GM21576 (cell line): ENCODE data around the gene DPP10.

Experiments
- ATAC-seq: cut with Tn5 transposase; IDR thresholded peaks from one replicate; pipeline ENCODE4 v1.9.1; 2021; ENCODE audit warnings: mild to moderate bottlenecking, moderate library complexity; ENCODE audit not compliant: unreplicated experiment

Gene DPP10

DNA sequence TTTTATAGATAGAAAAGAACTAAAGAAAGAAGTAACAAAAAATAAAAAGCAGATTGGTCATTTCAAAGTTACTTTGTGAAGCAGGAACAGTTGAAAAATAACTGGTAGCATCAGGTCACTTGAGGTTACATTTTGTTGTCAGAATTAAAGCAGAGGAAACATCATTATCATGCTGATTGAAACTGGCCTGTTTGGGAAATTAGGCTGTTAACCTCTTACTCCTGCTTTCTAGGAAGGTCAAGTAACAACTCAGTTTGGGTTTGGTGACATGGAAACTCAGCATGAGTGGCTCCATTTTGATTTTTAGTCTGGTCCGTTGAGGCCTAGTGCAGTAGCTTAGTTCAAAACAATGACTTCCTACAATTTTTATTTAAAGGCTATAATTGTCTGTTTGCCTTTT, 1383.5 kb downstream of the DPP10 start:
- ATAC-seq: no peak

DNA sequence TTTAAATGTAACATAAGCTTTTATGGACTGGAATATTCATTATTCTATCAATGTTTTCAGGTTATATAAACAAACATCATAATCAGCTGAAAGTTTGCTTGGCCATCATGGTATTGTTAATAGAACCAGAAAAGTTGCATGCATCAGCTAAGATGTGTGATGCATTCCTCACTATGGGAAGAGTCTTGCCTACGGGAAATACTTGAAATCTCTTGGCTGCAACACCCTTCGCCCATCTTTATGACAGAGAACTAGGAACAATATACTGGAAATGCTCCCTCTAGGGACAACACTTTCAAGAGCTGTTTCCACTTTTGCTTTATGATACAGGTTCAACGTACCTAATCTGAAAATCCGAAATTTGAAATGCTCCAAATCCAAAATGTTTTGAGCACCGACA, 1390.8 kb downstream of the DPP10 start:
- ATAC-seq: no peak

DNA sequence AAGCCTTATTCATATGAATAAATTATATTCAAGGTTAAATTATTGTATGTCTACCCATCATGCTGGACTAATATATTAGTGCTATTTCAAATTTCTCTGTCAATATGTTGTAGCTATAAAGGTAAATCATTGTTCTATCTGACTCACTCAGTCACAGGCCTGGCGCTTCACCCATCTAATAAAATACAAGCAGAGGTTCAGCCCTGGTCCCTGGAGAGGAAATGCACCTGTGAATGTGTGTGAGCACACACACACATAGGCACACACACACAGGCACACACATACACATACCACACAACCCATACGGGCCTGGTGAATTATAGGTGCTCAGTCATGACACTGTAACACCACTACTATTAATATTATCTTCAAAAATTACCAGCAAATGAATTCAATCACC, 1396.1 kb downstream of the DPP10 start:
- ATAC-seq: no peak

- ATAC-seq: no peak
These were observed 1399.9 kb downstream of the DPP10 start for GRCh38 chr2:115842306-115842705.

DNA sequence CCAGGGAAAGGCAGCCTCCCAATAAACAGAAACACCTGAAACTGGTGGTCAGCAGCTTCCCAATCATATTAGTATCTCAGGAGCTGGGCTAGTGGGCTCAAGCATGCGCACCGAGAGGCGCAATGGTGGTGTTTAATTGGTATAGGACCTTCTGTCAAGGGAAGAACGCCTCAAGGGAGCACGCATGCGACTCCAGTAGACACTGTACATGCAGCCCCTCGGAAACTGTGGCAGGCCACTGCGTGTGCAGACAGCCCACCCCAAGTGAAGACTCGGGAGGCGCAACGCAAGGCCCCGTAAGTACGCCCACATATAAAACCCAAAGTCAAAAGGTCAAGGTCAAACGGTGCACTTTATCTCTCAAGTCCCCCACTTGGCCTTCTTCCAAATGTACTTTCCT, 1405.8 kb downstream of the DPP10 start:
- no peak for ATAC-seq

DNA sequence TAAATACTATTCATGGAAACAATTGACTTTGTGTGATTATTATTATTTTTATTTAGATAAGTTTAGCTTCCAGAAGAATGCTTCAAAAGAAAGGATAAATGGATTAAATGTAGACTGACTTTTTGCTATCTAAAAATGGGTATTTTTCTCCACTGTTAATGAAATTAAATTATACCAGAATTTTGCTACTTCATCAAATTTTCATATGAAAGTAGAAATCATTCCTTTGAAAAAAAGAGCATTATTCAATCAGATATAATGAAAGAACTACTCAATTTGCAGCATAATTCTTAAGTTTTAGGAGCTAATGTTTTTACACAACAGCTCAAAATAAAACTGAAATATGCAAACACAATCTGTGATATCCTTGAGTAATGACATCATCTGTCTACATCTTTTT, 1424.6 kb downstream of the DPP10 start:
- no peak for ATAC-seq

DNA sequence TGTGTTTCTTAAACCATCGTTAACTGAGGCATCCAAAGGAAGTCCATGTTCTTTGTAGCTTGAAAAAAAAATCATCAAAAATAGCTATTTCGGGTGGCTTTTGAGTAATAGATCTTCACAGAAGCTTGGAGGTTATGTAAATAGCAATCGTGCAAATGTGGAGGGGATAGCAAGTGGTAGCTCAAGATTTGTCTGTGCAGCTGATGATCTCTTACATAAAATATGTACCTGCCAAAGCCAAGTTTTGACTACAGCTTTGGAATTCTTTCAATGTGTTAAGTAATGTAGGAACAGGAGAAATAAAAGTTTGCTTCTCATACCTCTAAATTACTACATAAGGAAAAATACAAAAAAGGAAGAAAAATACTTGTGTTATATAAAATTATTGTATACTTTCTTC, 1432.0 kb downstream of the DPP10 start:
- no peak for ATAC-seq

DNA sequence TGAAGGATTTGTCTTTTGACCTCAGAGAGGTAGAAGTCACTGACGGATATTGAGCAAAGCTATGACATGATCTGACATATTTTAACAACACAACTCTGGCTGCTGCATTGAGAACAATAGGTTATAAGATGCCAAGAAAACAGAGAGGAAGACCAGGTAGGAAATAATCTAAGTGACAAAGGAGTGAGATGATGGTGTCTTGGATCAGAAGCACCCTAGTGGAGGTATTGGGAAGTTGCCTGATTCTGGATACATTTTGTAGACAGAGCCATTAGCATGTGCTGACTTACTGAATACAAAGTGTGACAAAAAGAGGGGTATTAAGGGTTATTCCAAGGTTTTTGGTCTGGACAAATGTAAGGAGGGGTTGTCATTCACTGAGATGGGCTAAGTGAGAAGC, 1438.1 kb downstream of the DPP10 start:
- ATAC-seq: no peak

DNA sequence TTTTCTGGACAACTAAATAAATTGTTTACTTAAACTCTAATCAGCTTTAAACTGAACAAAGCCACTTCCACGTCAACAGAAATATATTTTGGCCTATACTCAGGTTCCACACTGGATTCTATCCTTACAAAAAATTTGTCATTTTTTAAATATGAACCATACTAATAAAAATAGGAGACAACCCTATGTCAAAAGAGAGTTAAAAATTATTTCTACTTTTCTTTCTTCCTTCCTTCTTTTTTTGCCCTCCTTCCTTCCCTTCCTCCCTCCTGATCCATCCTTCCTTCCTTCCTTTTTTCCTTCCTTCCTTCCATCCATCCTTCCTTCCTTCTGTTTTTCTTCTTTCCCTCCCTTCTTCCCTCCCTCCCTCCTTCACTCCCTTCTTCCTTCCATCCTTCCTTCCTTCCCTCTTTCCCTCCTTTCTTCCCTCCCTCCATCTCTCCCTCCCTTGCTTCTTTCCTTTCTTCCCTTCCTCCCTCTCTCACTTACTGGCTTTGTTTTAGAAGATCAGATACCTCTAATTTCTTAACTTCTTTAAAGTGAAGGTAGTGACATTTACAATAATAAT, 1444.9 kb downstream of the DPP10 start:
- ATAC-seq: no peak
